ENCODE data around the gene RABAC1. TPM values are rescaled to one million over a fixed set of nuclear protein-coding genes. Genes with fewer than 3 reads are reported as not detected.

RABAC1 gene
- total RNA-seq, 4 donors from 2014 or later, result 125 to 152 (median 128) TPM

GRCh38 chr19:41978470-41978869 lies 19.3 kb upstream of the RABAC1 start:
- no peak for TF ChIP-seq POLR2A (IDR thresholded peaks at IDR 0.05)
- no peak for TF ChIP-seq CTCF (IDR thresholded peaks at IDR 0.05)
- intact Hi-C loops (cut with DNase I; ENCODE audit: low total_unique reads), result no loop called here
- DNase-seq (ENCODE audit: low spot score in 2 of 2), result no peak

GRCh38 chr19:41977916-41978315 lies 18.8 kb upstream of the RABAC1 start:
- intact Hi-C loops (cut with DNase I; ENCODE audit: low total_unique reads), result no loop called here
- TF ChIP-seq POLR2A (IDR thresholded peaks at IDR 0.05), result no peak
- no peak for TF ChIP-seq CTCF (IDR thresholded peaks at IDR 0.05)
- no peak for DNase-seq (ENCODE audit: low spot score in 2 of 2)
- H3K4me3 ChIP-seq (ENCODE audit: low read depth, poor library complexity, severe bottlenecking), result no peak overlapping the region
- WGBS, 2 donors, result 80 to 89% methylated on average over 22 of the region's 22 CpGs

More at GRCh38 chr19:41978470-41978869, 19.3 kb upstream of the RABAC1 start:
- 86 to 94% methylated on average over 11 to 17 of the region's 17 CpGs for WGBS, 2 donors
- no peak overlapping the region for H3K4me3 ChIP-seq (ENCODE audit: low read depth, poor library complexity, severe bottlenecking)

- intact Hi-C loops (cut with DNase I; ENCODE audit: low total_unique reads), result loop anchor here (5.0 kb wide), 1 partner anchor 83 kb away; no protein-coding TSS in a partner anchor
- 38 to 45% methylated on average over 8 of the region's 8 CpGs for WGBS, 2 donors
- DNase-seq (ENCODE audit: low spot score in 2 of 2), result no peak
- TF ChIP-seq CTCF (IDR thresholded peaks at IDR 0.05) (no peak), POLR2A (IDR thresholded peaks at IDR 0.05) (no peak)
- H3K4me3 ChIP-seq (ENCODE audit: low read depth, poor library complexity, severe bottlenecking), result no peak overlapping the region
Measured at GRCh38 chr19:41974652-41975051, 15.5 kb upstream of the RABAC1 start.

- no peak for TF ChIP-seq CTCF (IDR thresholded peaks at IDR 0.05)
- TF ChIP-seq POLR2A (IDR thresholded peaks at IDR 0.05), result no peak
- intact Hi-C loops (cut with DNase I; ENCODE audit: low total_unique reads), result loop anchor here (5.0 kb wide), 1 partner anchor 86 kb away; no protein-coding TSS in a partner anchor
- 86 to 88% methylated on average over 11 of the region's 11 CpGs for WGBS, 2 donors
- no peak for DNase-seq (ENCODE audit: low spot score in 2 of 2)
- H3K4me3 ChIP-seq (ENCODE audit: low read depth, poor library complexity, severe bottlenecking), result no peak overlapping the region
Measured at GRCh38 chr19:41971363-41971762, 12.2 kb upstream of the RABAC1 start.

GRCh38 chr19:41969772-41970458 lies 10.8 kb upstream of the RABAC1 start:
- intact Hi-C loops (cut with DNase I; ENCODE audit: low total_unique reads), result loop anchor here (5.0 kb wide), 1 partner anchor 87 kb away; no protein-coding TSS in a partner anchor
- WGBS, 2 donors, result 90 to 92% methylated on average over 19 of the region's 19 CpGs
- H3K4me3 ChIP-seq (ENCODE audit: low read depth, poor library complexity, severe bottlenecking), result no peak overlapping the region
- no peak for DNase-seq (ENCODE audit: low spot score in 2 of 2)
- TF ChIP-seq CTCF (IDR thresholded peaks at IDR 0.05) (no peak), POLR2A (IDR thresholded peaks at IDR 0.05) (no peak)

Measured in lower leg skin (tissue), 4 donors.